T-helper 17 cell (primary cell): ENCODE data around the gene PLPP4. TPM values are rescaled to one million over a fixed set of nuclear protein-coding genes. Genes with fewer than 3 reads are reported as not detected.

Experiments used
- ATAC-seq: fragments of 150-1000 bp; cut with Tn5 transposase; 2 replicates; pipeline ENCODE4 v1.10.0; 2021; ENCODE audit warnings: mild to moderate bottlenecking, moderate library complexity
- DNase-seq, 3 donors: peaks; one replicate each; pipeline versions ENCODE4 v3.0.0 to v3.0.0-alpha.2; 2020 to 2021
- H3K9me3 ChIP-seq: one replicate; pipeline ENCODE4 v1.7.0; 2013; ENCODE audit warnings: low read length, mild to moderate bottlenecking; ENCODE audit not compliant: control insufficient read depth, poor library complexity, severe bottlenecking
- H3K27ac Mint-ChIP-seq: one replicate; pipeline ENCODE4 v1.8.0; 2022; ENCODE audit warnings: mild to moderate bottlenecking, moderate library complexity, mixed read lengths
- H3K27me3 Mint-ChIP-seq: one replicate; pipeline ENCODE4 v1.8.0; 2022; ENCODE audit warnings: mixed read lengths
- H3K36me3 Mint-ChIP-seq: one replicate; pipeline ENCODE4 v1.8.0; 2022; ENCODE audit warnings: low read depth, mixed read lengths
- H3K4me1 Mint-ChIP-seq: one replicate; pipeline ENCODE4 v1.8.0; 2022; ENCODE audit warnings: mild to moderate bottlenecking, mixed read lengths
- H3K4me3 Mint-ChIP-seq: one replicate; pipeline ENCODE4 v1.8.0; 2022; ENCODE audit warnings: mild to moderate bottlenecking, moderate library complexity, mixed read lengths
- total RNA-seq, 4 donors: library from RNA in 2 of 4; stranded (reverse) in 2 of 4; gene quantifications; one replicate each; pipeline ENCODE4 v1.2.3 and lab custom pipeline; 2022 to 2026

Gene PLPP4
- total RNA-seq, 2 donors from 2014 or later: not detected

DNA sequence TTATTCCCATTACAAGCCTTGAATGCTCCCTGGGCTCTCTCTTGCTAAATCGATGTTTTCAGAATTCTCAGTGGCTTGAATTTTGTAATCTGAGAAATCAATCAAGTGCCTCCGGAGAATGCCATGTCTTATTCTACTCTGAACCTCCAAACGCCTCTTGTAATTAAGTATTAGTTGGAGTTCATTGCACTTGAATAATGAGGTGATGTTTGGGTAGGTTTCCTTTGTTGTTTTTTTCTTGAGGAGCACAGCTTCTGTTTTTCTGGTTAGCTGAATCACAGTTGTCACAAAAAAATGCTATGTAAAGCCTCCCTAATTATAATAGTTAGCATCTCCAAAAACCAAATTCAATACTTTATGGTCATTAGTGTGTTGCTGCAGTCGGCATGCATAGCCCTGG, 100.3 kb downstream of the PLPP4 start:
- Mint-ChIP-seq H3K27me3 (no peaks in the 10 kb centered on the region), H3K27ac (no peak overlapping the region), H3K36me3 (no peaks in the 10 kb centered on the region), H3K4me3 (no peak overlapping the region), H3K4me1 (no peaks in the 10 kb centered on the region)
- H3K9me3 ChIP-seq: peaks cover 3% of the 10 kb centered on the region
- ATAC-seq (no peak), DNase-seq (no peak)

DNA sequence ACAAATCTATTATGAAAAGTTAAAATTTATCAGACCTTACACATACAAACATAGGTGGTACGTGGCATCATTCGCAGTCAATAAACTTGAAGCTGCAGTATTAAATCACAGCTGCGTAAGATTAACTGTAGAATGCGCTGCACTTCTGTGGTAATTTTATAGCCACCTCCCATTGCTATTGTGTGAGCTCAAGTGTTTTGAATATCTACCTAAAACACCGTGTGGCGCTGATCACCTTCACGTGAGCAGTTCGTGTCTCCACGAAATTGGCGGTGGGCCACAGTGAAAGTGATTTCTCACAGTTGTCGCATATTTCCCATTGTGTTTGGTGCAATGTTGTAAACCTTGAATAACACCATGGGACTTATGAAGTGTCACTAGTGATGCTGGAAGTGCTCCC, 102.8 kb downstream of the PLPP4 start:
- Mint-ChIP-seq H3K4me3 (no peak overlapping the region), H3K27ac (no peak overlapping the region), H3K4me1 (no peaks in the 10 kb centered on the region), H3K27me3 (no peaks in the 10 kb centered on the region), H3K36me3 (no peaks in the 10 kb centered on the region)
- DNase-seq (no peak), ATAC-seq (no peak)
- H3K9me3 ChIP-seq: no peaks in the 10 kb centered on the region

DNA sequence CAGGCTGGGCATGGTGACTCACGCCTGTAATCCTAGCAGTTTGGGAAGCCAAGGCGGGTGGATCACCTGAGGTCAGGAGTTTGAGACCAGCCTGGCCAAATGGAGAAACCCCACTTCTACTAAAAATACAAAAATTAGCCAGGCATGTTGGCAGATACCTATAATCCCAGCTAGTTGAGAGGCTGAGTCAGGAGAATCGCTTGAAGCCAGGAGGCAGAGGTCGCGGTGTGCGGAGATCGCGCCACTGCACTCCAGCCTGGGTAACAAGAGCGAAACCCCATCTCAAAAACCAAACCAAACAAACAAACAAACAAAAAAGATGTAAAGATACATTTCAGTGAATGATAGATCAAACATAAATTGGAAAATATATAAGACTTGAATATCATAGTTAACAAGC, 105.9 kb downstream of the PLPP4 start:
- DNase-seq (no peak), ATAC-seq (no peak)
- no peaks in the 10 kb centered on the region for H3K27me3 Mint-ChIP-seq

GRCh38 chr10:120570418-120570817, 113.4 kb downstream of the PLPP4 start:
- no peaks in the 10 kb centered on the region for H3K9me3 ChIP-seq
- Mint-ChIP-seq H3K4me3 (no peak overlapping the region), H3K27me3 (no peaks in the 10 kb centered on the region), H3K27ac (no peak overlapping the region), H3K4me1 (no peaks in the 10 kb centered on the region), H3K36me3 (no peaks in the 10 kb centered on the region)
- ATAC-seq (no peak), DNase-seq (no peak)

More for the DNA sequence above, 105.9 kb downstream of the PLPP4 start:
- Mint-ChIP-seq H3K4me3 (no peak overlapping the region), H3K4me1 (no peaks in the 10 kb centered on the region), H3K27ac (no peak overlapping the region), H3K36me3 (no peaks in the 10 kb centered on the region)
- no peaks in the 10 kb centered on the region for H3K9me3 ChIP-seq

DNA sequence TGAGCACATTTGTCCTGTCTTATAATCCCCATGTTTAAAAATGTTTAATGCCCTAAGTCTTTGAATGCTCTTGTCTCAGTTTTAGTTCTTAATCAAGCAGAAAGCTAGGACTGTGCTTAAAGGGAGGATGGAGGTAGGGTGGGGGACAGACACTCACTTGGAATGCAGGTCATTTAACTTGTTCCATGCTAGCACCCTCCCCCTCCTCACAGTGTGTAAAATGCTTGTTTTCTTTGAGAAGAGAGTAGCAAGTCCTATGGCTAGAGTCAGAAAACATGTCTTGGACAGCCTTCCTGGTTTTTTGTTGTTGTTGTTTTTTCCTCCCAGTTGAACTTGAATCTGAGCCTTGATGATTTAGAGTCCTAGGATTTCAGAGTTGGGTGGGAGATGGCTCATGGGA, 114.2 kb downstream of the PLPP4 start:
- no peak for DNase-seq
- ATAC-seq: no peak
- no peaks in the 10 kb centered on the region for H3K9me3 ChIP-seq
- Mint-ChIP-seq H3K36me3 (no peaks in the 10 kb centered on the region), H3K27ac (no peak overlapping the region), H3K27me3 (no peaks in the 10 kb centered on the region), H3K4me1 (no peaks in the 10 kb centered on the region), H3K4me3 (no peak overlapping the region)

GRCh38 chr10:120572307-120572706, 115.3 kb downstream of the PLPP4 start:
- no peaks in the 10 kb centered on the region for H3K4me1 Mint-ChIP-seq
- H3K9me3 ChIP-seq: no peaks in the 10 kb centered on the region
- no peak for ATAC-seq

GRCh38 chr10:120573355-120573754, 116.3 kb downstream of the PLPP4 start:
- H3K36me3 Mint-ChIP-seq: no peaks in the 10 kb centered on the region
- ATAC-seq (no peak), DNase-seq (no peak)
- no peaks in the 10 kb centered on the region for H3K4me1 Mint-ChIP-seq
- H3K27ac Mint-ChIP-seq: no peak overlapping the region
- no peaks in the 10 kb centered on the region for H3K27me3 Mint-ChIP-seq
- no peak overlapping the region for H3K4me3 Mint-ChIP-seq
- H3K9me3 ChIP-seq: no peaks in the 10 kb centered on the region

More at GRCh38 chr10:120572307-120572706, 115.3 kb downstream of the PLPP4 start:
- no peak overlapping the region for H3K27ac Mint-ChIP-seq
- H3K4me3 Mint-ChIP-seq: no peak overlapping the region
- H3K27me3 Mint-ChIP-seq: no peaks in the 10 kb centered on the region
- no peaks in the 10 kb centered on the region for H3K36me3 Mint-ChIP-seq
- DNase-seq: no peak

DNA sequence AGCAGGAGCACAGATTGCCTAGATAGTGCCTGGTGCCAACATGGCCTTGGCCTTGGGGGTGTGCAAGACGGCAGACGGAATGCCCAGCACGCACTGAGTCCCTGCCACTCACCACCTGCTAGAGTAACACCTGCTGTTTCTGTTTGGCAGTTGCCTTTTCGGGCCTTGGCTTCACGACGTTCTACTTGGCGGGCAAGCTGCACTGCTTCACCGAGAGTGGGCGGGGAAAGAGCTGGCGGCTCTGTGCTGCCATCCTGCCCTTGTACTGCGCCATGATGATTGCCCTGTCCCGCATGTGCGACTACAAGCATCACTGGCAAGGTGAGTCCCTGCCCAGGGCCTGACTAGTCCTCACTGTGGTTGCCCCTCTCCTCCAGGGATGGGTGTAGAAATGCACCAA, 118.0 kb downstream of the PLPP4 start:
- Mint-ChIP-seq H3K27ac (no peak overlapping the region), H3K4me1 (no peaks in the 10 kb centered on the region), H3K27me3 (no peaks in the 10 kb centered on the region), H3K4me3 (no peak overlapping the region), H3K36me3 (no peaks in the 10 kb centered on the region)
- H3K9me3 ChIP-seq: no peaks in the 10 kb centered on the region
- no peak for DNase-seq
- ATAC-seq: no peak

DNA sequence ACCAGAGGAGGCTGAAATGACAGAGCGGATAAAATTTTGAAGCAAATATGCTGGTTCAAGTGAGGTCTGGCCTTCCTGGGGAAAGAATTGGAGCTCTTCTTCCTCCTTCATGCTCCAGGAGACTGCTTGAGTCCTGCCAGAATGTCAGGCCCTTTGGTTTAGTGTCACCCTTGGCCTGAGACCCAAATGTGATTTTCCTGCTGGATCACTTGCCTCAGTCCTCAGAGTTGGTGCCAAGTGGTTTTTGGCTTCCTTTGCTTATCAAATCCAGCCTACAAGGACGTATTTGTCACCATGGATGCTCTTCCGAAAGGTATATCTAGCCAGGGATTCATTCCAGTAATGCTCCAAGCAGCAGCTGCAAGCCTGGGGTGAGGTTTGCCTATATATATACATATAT, 118.4 kb downstream of the PLPP4 start:
- DNase-seq (no peak), ATAC-seq (no peak)
- Mint-ChIP-seq H3K27me3 (no peaks in the 10 kb centered on the region), H3K4me1 (no peaks in the 10 kb centered on the region), H3K36me3 (no peaks in the 10 kb centered on the region), H3K4me3 (no peak overlapping the region), H3K27ac (no peak overlapping the region)
- H3K9me3 ChIP-seq: no peaks in the 10 kb centered on the region

DNA sequence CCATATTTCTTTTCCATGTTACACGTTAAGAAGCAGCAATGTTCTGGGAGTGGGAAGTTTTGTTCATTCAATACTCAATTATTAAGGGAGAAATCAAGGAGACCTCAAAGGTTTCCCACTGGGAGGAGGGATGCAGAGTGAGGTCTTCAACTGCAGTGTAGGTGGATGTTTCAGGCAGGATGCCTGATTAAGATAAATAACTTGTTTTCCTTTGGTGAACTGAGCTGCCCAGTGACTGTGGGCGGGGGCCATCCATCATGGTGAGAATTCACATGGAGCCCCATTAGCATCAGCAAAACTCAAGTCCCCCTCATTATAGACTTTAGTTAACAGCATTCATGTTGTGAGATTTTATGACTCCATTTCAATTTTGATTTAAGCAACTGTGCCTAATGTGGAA, 121.1 kb downstream of the PLPP4 start:
- Mint-ChIP-seq H3K4me1 (no peaks in the 10 kb centered on the region), H3K27me3 (no peaks in the 10 kb centered on the region), H3K4me3 (no peak overlapping the region), H3K36me3 (no peaks in the 10 kb centered on the region), H3K27ac (no peak overlapping the region)
- ATAC-seq (no peak), DNase-seq (no peak)
- no peaks in the 10 kb centered on the region for H3K9me3 ChIP-seq

DNA sequence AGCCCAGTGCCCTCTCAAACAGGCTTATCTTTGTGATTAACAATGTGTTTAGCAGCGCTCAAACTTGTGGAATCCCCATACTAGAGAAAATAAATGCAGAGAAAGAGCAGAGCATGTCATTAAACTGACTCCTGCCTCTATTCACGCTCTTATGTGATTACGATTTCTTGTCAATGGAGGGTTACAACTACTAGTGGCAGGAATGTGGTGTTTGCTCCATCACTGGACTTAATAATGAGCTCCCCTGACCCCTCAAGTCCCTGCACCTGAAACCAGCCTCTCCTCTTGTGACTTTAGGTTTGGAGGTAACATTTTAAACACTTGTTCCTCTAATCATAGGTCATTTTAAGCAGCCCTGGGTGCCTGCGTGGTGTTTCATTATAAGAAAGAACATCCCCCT, 121.9 kb downstream of the PLPP4 start:
- no peaks in the 10 kb centered on the region for H3K4me1 Mint-ChIP-seq
- no peaks in the 10 kb centered on the region for H3K27me3 Mint-ChIP-seq
- no peaks in the 10 kb centered on the region for H3K36me3 Mint-ChIP-seq
- no peaks in the 10 kb centered on the region for H3K9me3 ChIP-seq
- H3K27ac Mint-ChIP-seq: no peak overlapping the region
- ATAC-seq: no peak
- no peak for DNase-seq
- no peak overlapping the region for H3K4me3 Mint-ChIP-seq

GRCh38 chr10:120580918-120581895, 124.2 kb downstream of the PLPP4 start:
- ATAC-seq: no peak

DNA sequence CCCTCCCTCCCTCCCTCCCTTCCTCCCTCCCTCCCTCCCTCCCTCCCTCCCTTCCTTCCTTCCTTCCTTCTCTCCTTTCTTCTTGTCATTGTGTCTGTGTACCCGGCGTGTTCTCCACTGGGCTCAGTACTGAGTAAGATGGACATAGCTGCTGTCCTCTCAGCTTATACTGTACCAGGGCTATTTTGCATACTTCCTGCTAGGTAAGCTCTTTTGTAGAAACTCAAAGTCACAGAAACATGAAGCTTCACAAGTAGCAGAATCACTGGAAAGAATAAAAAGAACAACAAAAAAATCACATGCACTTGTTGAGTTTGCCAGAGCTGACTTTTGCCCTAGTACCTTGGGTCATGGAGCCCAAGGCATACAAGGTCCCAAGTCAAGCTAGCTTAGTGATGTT, 125.7 kb downstream of the PLPP4 start:
- ATAC-seq: no peak
- H3K9me3 ChIP-seq: peaks cover 2% of the 10 kb centered on the region
- H3K36me3 Mint-ChIP-seq: no peaks in the 10 kb centered on the region
- no peak overlapping the region for H3K27ac Mint-ChIP-seq
- H3K27me3 Mint-ChIP-seq: no peaks in the 10 kb centered on the region
- no peak for DNase-seq
- H3K4me1 Mint-ChIP-seq: peaks cover 3% of the 10 kb centered on the region
- no peak overlapping the region for H3K4me3 Mint-ChIP-seq

More at GRCh38 chr10:120580918-120581895, 124.2 kb downstream of the PLPP4 start:
- Mint-ChIP-seq H3K4me3 (no peak overlapping the region), H3K27ac (no peak overlapping the region), H3K27me3 (no peaks in the 10 kb centered on the region), H3K4me1 (peaks cover 3% of the 10 kb centered on the region), H3K36me3 (no peaks in the 10 kb centered on the region)
- no peak for DNase-seq
- H3K9me3 ChIP-seq: peaks cover under 1% of the 10 kb centered on the region
